CD8-positive, alpha-beta memory T cell (primary cell): Measurements from ENCODE around the gene HDAC5. TPM values are rescaled to one million over a fixed set of nuclear protein-coding genes. Genes with fewer than 3 reads are reported as not detected.

Source experiments
- CTCF ChIA-PET: fragments of 350-600 bp; sonication (Branson Sonifier 250); formaldehyde crosslinking; loops from one replicate; lab custom pipeline; 2021; ENCODE audit warnings: antibody characterized with exemption; lab: Charles Lee
- POLR2A ChIA-PET: fragments of 350-600 bp; sonication (Branson Sonifier 250); formaldehyde crosslinking; loops from one replicate; lab custom pipeline; 2021; ENCODE audit warnings: antibody characterized with exemption; lab: Charles Lee
- DNase-seq, 5 donors: peaks; one replicate each; pipeline versions ENCODE4 v3.0.0 to v3.0.0-alpha.2; 2020 to 2022; ENCODE audit warnings: mixed read lengths in 1 of 5
- H3K27ac ChIP-seq: one replicate; pipeline ENCODE4 v1.7.0; 2013; ENCODE audit warnings: low read depth, mild to moderate bottlenecking, low read length, moderate library complexity
- H3K27me3 ChIP-seq: 2 replicates; pipeline ENCODE4 v1.7.0; 2013; ENCODE audit warnings: low read length, mild to moderate bottlenecking; ENCODE audit not compliant: insufficient read depth, poor library complexity, severe bottlenecking
- H3K36me3 ChIP-seq: 2 replicates; pipeline ENCODE4 v1.7.0; 2013; ENCODE audit warnings: mild to moderate bottlenecking, low read length, moderate library complexity; ENCODE audit not compliant: insufficient read depth
- H3K4me1 ChIP-seq: 2 replicates; pipeline ENCODE4 v1.7.0; 2013; ENCODE audit warnings: mild to moderate bottlenecking, low read length, moderate library complexity; ENCODE audit not compliant: insufficient read depth
- H3K4me3 ChIP-seq: 2 replicates; pipeline ENCODE4 v1.7.0; 2013; ENCODE audit warnings: mild to moderate bottlenecking, low read length
- H3K9me3 ChIP-seq: 2 replicates; pipeline ENCODE4 v1.7.0; 2013; ENCODE audit warnings: mild to moderate bottlenecking, low read length
- H3K27ac Mint-ChIP-seq, 8 donors: one replicate each; pipeline ENCODE4 v1.8.0; 2020 to 2021; ENCODE audit warnings: mixed read lengths in 8 of 8, mild to moderate bottlenecking in 6 of 8, inconsistent platforms in 3 of 8, moderate library complexity in 3 of 8
- H3K27me3 Mint-ChIP-seq, 2 donors: one replicate each; pipeline ENCODE4 v1.8.0; 2020 to 2021; ENCODE audit warnings: mixed read lengths in 2 of 2, mild to moderate bottlenecking in 1 of 2, moderate library complexity in 1 of 2
- H3K36me3 Mint-ChIP-seq, 3 donors: one replicate each; pipeline ENCODE4 v1.8.0; 2020 to 2021; ENCODE audit warnings: mixed read lengths in 3 of 3, inconsistent platforms in 1 of 3, mild to moderate bottlenecking in 1 of 3
- H3K4me1 Mint-ChIP-seq, 3 donors: one replicate each; pipeline ENCODE4 v1.8.0; 2020 to 2021; ENCODE audit warnings: mixed read lengths in 3 of 3, inconsistent platforms in 1 of 3, mild to moderate bottlenecking in 1 of 3
- H3K4me3 Mint-ChIP-seq, 7 donors: one replicate each; pipeline ENCODE4 v1.8.0; 2020 to 2021; ENCODE audit warnings: mixed read lengths in 7 of 7, mild to moderate bottlenecking in 6 of 7, moderate library complexity in 4 of 7, inconsistent platforms in 2 of 7
- H3K9me3 Mint-ChIP-seq, 5 donors: one replicate each; pipeline ENCODE4 v1.8.0; 2020 to 2022; ENCODE audit warnings: mixed read lengths in 5 of 5, mild to moderate bottlenecking in 3 of 5, moderate library complexity in 2 of 5, inconsistent platforms in 1 of 5
- polyA plus RNA-seq: library from polyadenylated mRNA; unstranded; fragments of 300-500 nt; fragmentation: Illumina TruSeq; gene quantifications from one replicate; pipeline ENCODE4 v1.2.3, GENCODE V29; 2021
- total RNA-seq, 2 experiments: library from RNA; stranded (reverse); gene quantifications; one replicate each; pipeline ENCODE4 v1.2.3, GENCODE V29; 2021

The HDAC5 gene
- total and polyA plus RNA-seq, 3 experiments from 2014 or later = 22.7 to 38.1 (median 24.2) TPM

DNA sequence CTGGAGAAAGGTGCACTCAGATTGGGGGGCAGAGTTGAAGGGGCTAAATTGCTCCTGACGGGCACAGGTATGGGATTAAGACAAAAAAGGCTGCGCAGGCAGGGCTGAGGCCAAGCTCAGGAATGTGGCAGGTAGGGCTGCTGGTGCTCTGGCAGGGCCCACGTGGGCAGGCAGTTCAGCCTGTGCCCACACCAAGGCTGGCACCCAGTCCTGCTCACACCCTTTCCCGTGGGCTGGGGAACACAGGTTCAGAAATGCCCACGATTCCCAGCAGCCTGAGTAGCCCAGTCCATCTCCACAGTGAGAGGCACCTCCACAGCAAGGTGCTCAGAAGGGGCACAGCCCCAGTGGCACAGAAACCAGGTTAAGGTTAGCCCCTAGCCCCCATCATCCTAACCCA, 4.4 kb downstream of the HDAC5 start:
- Mint-ChIP-seq H3K36me3 (peaks cover 0 to 55% (median 3%) of the 10 kb centered on the region in 3 donors), H3K9me3 (no peaks in the 10 kb centered on the region), H3K4me1 (peaks cover 41 to 81% (median 58%) of the 10 kb centered on the region in 3 donors), H3K27me3 (no peaks in the 10 kb centered on the region), H3K27ac (peak overlapping the region in 2 of 8 donors; percentile 39 to 63), H3K4me3 (peak overlapping the region in 1 of 7 donors; percentile 19)
- Histone ChIP-seq H3K27ac (no peak overlapping the region), H3K4me1 (peaks cover 21% of the 10 kb centered on the region), H3K9me3 (no peaks in the 10 kb centered on the region), H3K4me3 (no peak overlapping the region), H3K27me3 (no peaks in the 10 kb centered on the region), H3K36me3 (no peaks in the 10 kb centered on the region)
- DNase-seq = no peak
- POLR2A ChIA-PET = no interaction called here
- CTCF ChIA-PET = no interaction called here

DNA sequence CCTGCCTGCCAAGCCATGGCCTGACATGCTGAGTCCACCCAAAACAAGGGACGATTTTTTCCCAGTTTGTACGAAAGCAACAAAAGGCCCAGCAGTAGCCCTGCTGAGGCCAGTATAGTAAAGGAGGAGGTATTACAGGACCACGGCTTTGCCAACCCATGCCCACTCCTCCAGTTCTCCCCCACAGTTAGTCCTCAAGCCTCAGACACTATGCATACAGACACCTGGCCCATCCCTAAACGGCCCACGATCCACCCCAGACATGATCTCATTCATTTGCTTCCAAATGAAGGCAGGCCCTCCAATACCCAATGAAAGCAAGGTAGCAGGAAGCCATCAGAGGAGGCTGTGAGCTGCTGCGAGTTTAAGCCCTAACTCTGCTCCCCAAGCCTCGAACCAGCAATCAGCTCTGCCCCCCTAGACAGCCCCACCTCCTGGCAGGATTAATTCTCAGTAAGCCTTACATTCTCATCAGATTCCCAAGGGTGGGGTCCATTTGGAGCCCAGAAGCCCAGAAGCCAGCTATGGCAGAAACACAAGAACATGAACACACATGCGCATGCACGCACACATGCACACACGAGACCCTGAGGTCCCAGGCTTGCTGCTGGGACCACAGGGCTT, 4.9 kb downstream of the HDAC5 start:
- no peak for DNase-seq
- ChIA-PET POLR2A (no interaction called here), CTCF (no interaction called here)
- no peak overlapping the region for H3K27ac ChIP-seq
- H3K9me3 Mint-ChIP-seq = no peaks in the 10 kb centered on the region
- H3K4me3 Mint-ChIP-seq = peak overlapping the region in 2 of 7 donors; percentile 9 to 19
- no peaks in the 10 kb centered on the region for H3K27me3 ChIP-seq
- H3K4me1 Mint-ChIP-seq = peaks cover 38 to 81% (median 54%) of the 10 kb centered on the region in 3 donors
- H3K9me3 ChIP-seq = no peaks in the 10 kb centered on the region
- H3K27me3 Mint-ChIP-seq = no peaks in the 10 kb centered on the region
- H3K36me3 Mint-ChIP-seq = peaks cover 0 to 57% (median 3%) of the 10 kb centered on the region in 3 donors
- H3K36me3 ChIP-seq = no peaks in the 10 kb centered on the region
- H3K4me1 ChIP-seq = peaks cover 20% of the 10 kb centered on the region
- H3K27ac Mint-ChIP-seq = peak overlapping the region in 6 of 8 donors; percentile 34 to 54 (median 41)
- no peak overlapping the region for H3K4me3 ChIP-seq

DNA sequence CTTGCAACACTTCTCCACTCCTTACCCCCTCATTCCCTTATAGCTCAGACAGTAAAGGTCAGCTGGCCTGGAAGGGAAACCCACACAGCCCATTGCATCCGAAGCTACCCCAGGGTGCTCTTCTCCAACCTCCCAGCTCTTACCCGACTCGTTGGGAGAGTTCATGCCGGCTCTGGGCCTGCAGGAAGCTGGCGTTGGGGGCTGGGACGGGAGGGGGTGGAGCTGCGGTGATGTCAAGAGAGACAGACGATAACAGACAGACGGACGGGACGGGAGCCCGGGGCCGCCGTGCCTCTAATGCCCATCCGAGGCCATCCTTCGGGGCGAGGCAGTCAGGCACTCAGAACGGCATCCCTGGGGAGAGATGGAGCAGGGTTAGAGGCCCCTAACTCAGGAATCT, 6.1 kb downstream of the HDAC5 start:
- peaks cover 41 to 85% (median 50%) of the 10 kb centered on the region in 3 donors for H3K4me1 Mint-ChIP-seq
- CTCF ChIA-PET = interaction anchor here (0.9 to 1.1 kb wide), 2 partner anchors 75 to 93 kb away, joined by 3 read pairs; no protein-coding TSS in a partner anchor
- Histone ChIP-seq H3K36me3 (no peaks in the 10 kb centered on the region), H3K27me3 (no peaks in the 10 kb centered on the region), H3K27ac (no peak overlapping the region), H3K4me1 (peaks cover 15% of the 10 kb centered on the region), H3K9me3 (no peaks in the 10 kb centered on the region), H3K4me3 (no peak overlapping the region)
- H3K36me3 Mint-ChIP-seq = peaks cover 0 to 57% (median 5%) of the 10 kb centered on the region in 3 donors
- no peak overlapping the region for H3K4me3 Mint-ChIP-seq
- H3K27ac Mint-ChIP-seq = no peak overlapping the region
- no peaks in the 10 kb centered on the region for H3K27me3 Mint-ChIP-seq
- POLR2A ChIA-PET = no interaction called here
- H3K9me3 Mint-ChIP-seq = no peaks in the 10 kb centered on the region
- no peak for DNase-seq

DNA sequence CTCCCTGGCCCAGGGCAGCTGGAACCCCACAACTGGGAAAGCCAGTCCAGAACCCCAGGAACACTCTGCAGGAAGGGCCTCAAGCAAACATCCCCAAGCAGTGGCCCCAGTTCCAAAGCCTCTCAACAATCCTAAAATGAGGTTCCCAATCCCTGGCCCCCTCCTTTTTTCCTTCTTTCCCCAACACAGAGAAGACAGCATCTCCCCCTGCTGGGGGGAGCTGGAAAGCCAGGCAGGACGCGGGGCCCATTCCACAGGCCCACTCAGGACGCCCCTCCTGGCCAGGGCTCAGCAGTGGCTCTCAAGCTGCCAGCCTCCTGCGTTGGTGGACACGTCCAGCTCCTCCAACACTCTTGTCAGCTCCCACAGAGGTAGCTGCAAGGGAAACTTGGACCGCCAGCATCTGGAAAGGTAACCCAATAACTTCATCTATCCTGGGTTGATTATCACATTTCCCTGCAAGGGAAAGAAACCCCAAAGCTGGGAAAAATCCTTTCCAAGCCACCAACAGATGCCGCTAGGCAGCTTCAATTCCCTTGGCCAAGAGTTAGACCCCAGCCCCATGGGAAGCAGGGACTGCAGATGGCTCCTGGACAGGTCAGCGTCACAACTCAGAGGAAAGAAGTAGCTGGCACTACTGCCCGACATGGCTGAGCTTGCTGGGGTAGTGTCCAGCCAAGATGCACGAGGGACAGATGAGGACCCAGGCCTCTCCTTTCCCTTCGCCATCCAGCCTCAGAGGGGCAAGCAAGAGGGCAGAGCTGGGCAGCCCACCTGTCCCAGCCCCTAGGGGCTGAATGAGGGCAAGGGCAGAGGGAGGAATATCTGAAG, 7.6 kb downstream of the HDAC5 start:
- H3K27ac ChIP-seq = no peak overlapping the region
- no peaks in the 10 kb centered on the region for H3K36me3 ChIP-seq
- peak overlapping the region in 3 of 8 donors; percentile 62 to 70 (median 68) for H3K27ac Mint-ChIP-seq
- no peaks in the 10 kb centered on the region for H3K27me3 Mint-ChIP-seq
- peaks cover 15% of the 10 kb centered on the region for H3K4me1 ChIP-seq
- peaks cover 0 to 57% (median 6%) of the 10 kb centered on the region in 3 donors for H3K36me3 Mint-ChIP-seq
- H3K9me3 Mint-ChIP-seq = no peaks in the 10 kb centered on the region
- CTCF ChIA-PET = interaction anchor here (1.0 to 2.2 kb wide), 8 partner anchors 8 to 172 kb away, joined by 3 to 6 read pairs (median 3); partner anchors contain the start of gene HDAC5
- H3K4me3 ChIP-seq = no peak overlapping the region
- DNase-seq = no peak
- peak overlapping the region in 1 of 7 donors; percentile 36 for H3K4me3 Mint-ChIP-seq
- H3K9me3 ChIP-seq = no peaks in the 10 kb centered on the region
- H3K27me3 ChIP-seq = no peaks in the 10 kb centered on the region
- peaks cover 39 to 85% (median 48%) of the 10 kb centered on the region in 3 donors for H3K4me1 Mint-ChIP-seq
- POLR2A ChIA-PET = no interaction called here

DNA sequence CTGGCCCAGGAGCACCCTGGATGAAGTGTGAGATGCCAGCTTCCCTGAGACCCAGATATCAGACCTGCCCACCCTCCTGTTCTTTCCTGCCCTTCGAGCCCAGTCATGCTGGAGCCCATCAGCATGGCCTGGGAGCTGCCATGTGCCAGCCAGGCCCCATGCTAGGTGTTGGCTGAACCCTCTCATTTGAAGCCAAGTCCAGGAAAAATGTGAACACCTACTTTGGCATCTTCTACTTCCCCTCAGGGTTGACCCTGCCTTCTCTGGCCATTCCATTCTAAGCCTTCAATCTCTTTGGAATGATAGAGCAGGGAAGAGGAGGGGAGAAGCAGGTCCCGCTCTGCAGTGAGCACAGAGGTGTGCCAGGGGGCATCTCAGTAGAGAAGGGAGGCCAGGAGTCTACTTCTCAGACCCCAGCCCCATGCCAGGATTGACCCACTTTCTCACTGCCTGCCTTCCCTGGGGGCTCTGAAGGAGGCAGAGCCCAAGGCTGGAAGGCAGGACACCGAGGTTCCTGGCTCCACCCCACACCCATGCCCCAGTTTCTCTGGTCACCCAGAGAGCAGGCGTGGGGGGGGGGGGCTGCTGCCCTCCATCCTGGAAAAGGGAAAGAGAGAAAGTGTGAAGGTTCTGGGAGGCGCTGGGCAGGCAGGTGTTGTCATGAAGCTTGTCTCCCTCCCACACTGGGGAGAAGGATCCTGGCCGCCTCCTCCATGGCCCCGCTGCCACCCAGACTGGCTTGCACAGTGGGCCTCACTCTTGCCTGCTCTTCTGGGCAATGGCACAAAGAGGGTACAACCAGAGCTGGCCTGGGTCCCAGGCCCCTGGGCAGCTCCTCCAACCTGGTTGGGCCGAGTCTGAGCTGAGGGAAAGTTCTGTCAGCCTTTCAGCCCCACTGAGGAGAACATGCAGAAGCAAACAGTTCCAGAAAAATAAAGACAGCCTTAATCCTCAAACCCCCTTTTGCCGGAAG, 9.3 kb downstream of the HDAC5 start:
- Mint-ChIP-seq H3K4me3 (peak overlapping the region in 1 of 7 donors; percentile 44), H3K9me3 (no peaks in the 10 kb centered on the region), H3K36me3 (peaks cover 0 to 54% (median 6%) of the 10 kb centered on the region in 3 donors), H3K27me3 (no peaks in the 10 kb centered on the region), H3K4me1 (peaks cover 33 to 79% (median 36%) of the 10 kb centered on the region in 3 donors), H3K27ac (peak overlapping the region in 1 of 8 donors; percentile 47)
- POLR2A ChIA-PET = no interaction called here
- Histone ChIP-seq H3K4me1 (peaks cover 22% of the 10 kb centered on the region), H3K27me3 (no peaks in the 10 kb centered on the region), H3K36me3 (no peaks in the 10 kb centered on the region), H3K9me3 (no peaks in the 10 kb centered on the region), H3K27ac (no peak overlapping the region), H3K4me3 (no peak overlapping the region)
- no peak for DNase-seq
- CTCF ChIA-PET = interaction anchor here (1.1 to 2.9 kb wide), 3 partner anchors 9 to 11 kb away, joined by 3 to 12 read pairs (median 4); partner anchors contain the start of gene HDAC5

DNA sequence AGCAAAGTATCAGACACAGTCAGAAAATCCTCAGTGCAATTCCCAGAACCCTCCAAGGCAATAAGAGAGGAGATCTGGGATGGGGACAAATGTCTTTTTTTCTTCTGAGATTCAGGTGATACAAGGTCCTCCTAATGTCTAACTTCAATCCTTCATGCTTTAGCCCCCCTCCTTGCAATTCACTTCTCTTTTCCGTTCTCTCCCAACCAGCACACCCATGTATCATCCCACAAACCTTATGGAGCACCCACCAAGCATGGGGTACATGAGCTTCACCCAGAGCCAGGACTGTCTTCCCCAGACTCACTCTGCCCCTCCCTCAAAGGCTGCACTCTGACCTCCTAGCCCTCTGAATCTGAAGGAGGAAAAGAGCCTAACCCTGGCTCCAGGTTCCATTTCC, 10.1 kb downstream of the HDAC5 start:
- Mint-ChIP-seq H3K9me3 (no peaks in the 10 kb centered on the region), H3K27ac (peak overlapping the region in 4 of 8 donors; percentile 42 to 62 (median 45)), H3K4me3 (no peak overlapping the region), H3K36me3 (peaks cover 0 to 54% (median 6%) of the 10 kb centered on the region in 3 donors), H3K27me3 (no peaks in the 10 kb centered on the region), H3K4me1 (peaks cover 28 to 71% (median 29%) of the 10 kb centered on the region in 3 donors)
- DNase-seq = no peak
- ChIA-PET CTCF (interaction anchor here (2.9 kb wide), 1 partner anchor 10 kb away, joined by 12 read pairs; the partner anchor contains the start of gene HDAC5), POLR2A (no interaction called here)
- H3K36me3 ChIP-seq = no peaks in the 10 kb centered on the region
- no peaks in the 10 kb centered on the region for H3K9me3 ChIP-seq
- peaks cover 22% of the 10 kb centered on the region for H3K4me1 ChIP-seq
- no peak overlapping the region for H3K27ac ChIP-seq
- no peak overlapping the region for H3K4me3 ChIP-seq
- no peaks in the 10 kb centered on the region for H3K27me3 ChIP-seq
